A673 (cell line): ENCODE data around the gene AHRR. TPM values are rescaled to one million over a fixed set of nuclear protein-coding genes. Genes with fewer than 3 reads are reported as not detected.
A peak's percentile ranks its signal among the peaks of the same experiment; 100 is the strongest.

Experiments used
- BruUV-seq: library from RNA; stranded (reverse); fragments of 400-500 nt; replicated peaks from 2 replicates; lab custom pipeline; 2021; lab: Mats Ljungman, UMichigan
- CTCF ChIA-PET: fragments of 300-600 bp; sonication (Branson Sonifier 250); formaldehyde crosslinking; loops from one replicate; lab custom pipeline; 2022; ENCODE audit warnings: antibody characterized with exemption; lab: Charles Lee
- POLR2A ChIA-PET: fragments of 300-600 bp; sonication (Branson Sonifier 250); formaldehyde crosslinking; loops from one replicate; lab custom pipeline; 2022; ENCODE audit warnings: antibody characterized with exemption; ENCODE audit not compliant: low non-redundant PET; lab: Charles Lee
- DNase-seq: peaks from one replicate; pipeline ENCODE4 v3.0.0-alpha.2; 2015; ENCODE audit warnings: low spot score
- H3K27ac ChIP-seq: fragments of 200-600 bp; sonication (generic); 2 replicates; pipeline ENCODE4 v1.5.1; 2016; ENCODE audit warnings: mixed run types, low read depth, mild to moderate bottlenecking, mixed read lengths, antibody characterized with exemption, low read length; ENCODE audit not compliant: poor library complexity, severe bottlenecking
- H3K27me3 ChIP-seq: fragments of 200-600 bp; sonication (generic); replicated peaks from 2 replicates; pipeline ENCODE4 v1.6.1; 2017; ENCODE audit warnings: mixed run types, low read depth, mild to moderate bottlenecking, mixed read lengths, antibody characterized with exemption, low read length; ENCODE audit not compliant: insufficient read depth, poor library complexity
- H3K36me3 ChIP-seq: fragments of 200-600 bp; sonication (generic); 2 replicates; pipeline ENCODE4 v1.6.1; 2016; ENCODE audit warnings: mixed run types, mild to moderate bottlenecking, mixed read lengths, antibody characterized with exemption, low read length; ENCODE audit not compliant: insufficient read depth, poor library complexity, severe bottlenecking
- H3K4me1 ChIP-seq: fragments of 200-600 bp; sonication (generic); 2 replicates; pipeline ENCODE4 v1.6.1; 2017; ENCODE audit warnings: mixed run types, mild to moderate bottlenecking, mixed read lengths, antibody characterized with exemption, low read length; ENCODE audit not compliant: insufficient read depth, poor library complexity, severe bottlenecking
- H3K4me3 ChIP-seq: fragments of 200-600 bp; sonication (generic); 2 replicates; pipeline ENCODE4 v1.5.1; 2016; ENCODE audit warnings: low read depth, mixed run types, mild to moderate bottlenecking, mixed read lengths, low read length; ENCODE audit not compliant: poor library complexity, severe bottlenecking
- H3K9me3 ChIP-seq: fragments of 200-600 bp; sonication (generic); 2 replicates; pipeline ENCODE4 v1.6.1; 2016; ENCODE audit warnings: mixed run types, low read depth, mild to moderate bottlenecking, mixed read lengths, antibody characterized with exemption, low read length; ENCODE audit not compliant: poor library complexity, severe bottlenecking
- EZH2 ChIP-seq: fragments of 200-600 bp; sonication (generic); IDR thresholded peaks from 2 replicates; pipeline ENCODE4 v1.6.1; 2017; ENCODE audit warnings: borderline replicate concordance, low read depth, mild to moderate bottlenecking, mixed read lengths, antibody characterized with exemption, low read length; ENCODE audit not compliant: poor library complexity, severe bottlenecking
- intact Hi-C: fragments of 100-400 bp; cut with micrococcal nuclease; formaldehyde crosslinking; loops from one replicate; pipeline ENCODE4 v1.10.0; 2022; ENCODE audit not compliant: unreplicated experiment
- total RNA-seq: library from RNA; stranded (reverse); gene quantifications from 2 replicates; pipeline ENCODE4 v1.2.3, GENCODE V29; 2021
- TF ChIP-seq, protein P1 (sequence below): fragments of 300-800, 200-600 bp; sonication (generic); conservative IDR thresholded peaks from 2 replicates; pipeline ENCODE4 v1.5.1; 2017; ENCODE audit warnings: low read depth, mild to moderate bottlenecking, antibody characterized with exemption, low read length, moderate library complexity, mixed read lengths

AHRR gene
- total RNA-seq, 1 experiment from 2014 or later, result 2.2 TPM

GRCh38 chr5:416636-416960, 95.1 kb downstream of the AHRR start:
- intact Hi-C loops, result no loop called here
- Histone ChIP-seq H3K4me3 (no peak overlapping the region), H3K27ac (no peak overlapping the region), H3K4me1 (peaks cover 13% of the 10 kb centered on the region), H3K27me3 (no peaks in the 10 kb centered on the region), H3K36me3 (no peaks in the 10 kb centered on the region), H3K9me3 (no peaks in the 10 kb centered on the region)
- BruUV-seq, result no TSS peak
- CTCF ChIA-PET, result no interaction called here
- DNase-seq, result no peak
- POLR2A ChIA-PET, result no interaction called here
- TF ChIP-seq, protein P1, sequence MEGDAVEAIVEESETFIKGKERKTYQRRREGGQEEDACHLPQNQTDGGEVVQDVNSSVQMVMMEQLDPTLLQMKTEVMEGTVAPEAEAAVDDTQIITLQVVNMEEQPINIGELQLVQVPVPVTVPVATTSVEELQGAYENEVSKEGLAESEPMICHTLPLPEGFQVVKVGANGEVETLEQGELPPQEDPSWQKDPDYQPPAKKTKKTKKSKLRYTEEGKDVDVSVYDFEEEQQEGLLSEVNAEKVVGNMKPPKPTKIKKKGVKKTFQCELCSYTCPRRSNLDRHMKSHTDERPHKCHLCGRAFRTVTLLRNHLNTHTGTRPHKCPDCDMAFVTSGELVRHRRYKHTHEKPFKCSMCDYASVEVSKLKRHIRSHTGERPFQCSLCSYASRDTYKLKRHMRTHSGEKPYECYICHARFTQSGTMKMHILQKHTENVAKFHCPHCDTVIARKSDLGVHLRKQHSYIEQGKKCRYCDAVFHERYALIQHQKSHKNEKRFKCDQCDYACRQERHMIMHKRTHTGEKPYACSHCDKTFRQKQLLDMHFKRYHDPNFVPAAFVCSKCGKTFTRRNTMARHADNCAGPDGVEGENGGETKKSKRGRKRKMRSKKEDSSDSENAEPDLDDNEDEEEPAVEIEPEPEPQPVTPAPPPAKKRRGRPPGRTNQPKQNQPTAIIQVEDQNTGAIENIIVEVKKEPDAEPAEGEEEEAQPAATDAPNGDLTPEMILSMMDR, result no peak
- TF ChIP-seq EZH2, result no peak

GRCh38 chr5:417301-418161, 96.0 kb downstream of the AHRR start:
- intact Hi-C loops, result no loop called here
- peak; percentile 77 for DNase-seq
- H3K27ac ChIP-seq, result peak overlapping the region; percentile 15
- no peaks in the 10 kb centered on the region for H3K36me3 ChIP-seq
- peaks cover 13% of the 10 kb centered on the region for H3K4me1 ChIP-seq
- H3K9me3 ChIP-seq, result no peaks in the 10 kb centered on the region
- CTCF ChIA-PET, result interaction anchor here (1.2 kb wide), 1 partner anchor 14 kb away, joined by 4 read pairs; no protein-coding TSS in a partner anchor
- no peak overlapping the region for H3K4me3 ChIP-seq
- no peak for TF ChIP-seq EZH2
- TF ChIP-seq, protein P1, result no peak
- POLR2A ChIA-PET, result no interaction called here
- no TSS peak for BruUV-seq
- H3K27me3 ChIP-seq, result no peaks in the 10 kb centered on the region

- intact Hi-C loops, result no loop called here
- Histone ChIP-seq H3K27me3 (no peaks in the 10 kb centered on the region), H3K9me3 (no peaks in the 10 kb centered on the region), H3K4me1 (peaks cover 13% of the 10 kb centered on the region), H3K36me3 (no peaks in the 10 kb centered on the region), H3K27ac (peak overlapping the region; percentile 15), H3K4me3 (no peak overlapping the region)
- ChIA-PET CTCF (interaction anchor here (1.2 kb wide), 1 partner anchor 13 kb away, joined by 4 read pairs; no protein-coding TSS in a partner anchor), POLR2A (no interaction called here)
- TF ChIP-seq EZH2, result no peak
- TF ChIP-seq, protein P1, result no peak
- no TSS peak for BruUV-seq
- no peak for DNase-seq
Measured at GRCh38 chr5:418162-419121, 96.9 kb downstream of the AHRR start.
